HG03108 (cell line): ENCODE measurements around the gene ENDOV.

Source experiments
- ATAC-seq: cut with Tn5 transposase; IDR thresholded peaks from one replicate; pipeline ENCODE4 v1.9.1; 2021; ENCODE audit warnings: moderate library complexity; ENCODE audit not compliant: unreplicated experiment

ENDOV gene

DNA sequence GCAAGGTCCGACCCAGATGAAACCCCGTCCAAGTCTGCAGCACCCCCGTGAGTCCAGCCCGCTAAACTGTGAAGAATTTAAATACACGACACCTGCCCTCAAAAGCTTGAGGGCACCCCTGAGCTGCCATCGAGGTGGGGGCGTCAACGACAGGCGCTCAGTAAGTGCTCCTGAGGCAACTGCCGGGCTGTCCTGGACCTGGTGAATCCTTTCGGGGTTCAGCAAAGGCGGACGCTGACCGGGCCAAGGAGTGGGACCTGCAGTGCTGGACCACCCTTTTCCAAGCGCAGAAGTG is 512 bp upstream of the ENDOV start:
- ATAC-seq, result no peak

- ATAC-seq, result no peak
Observed at GRCh38 chr17:80415626-80416137, 715 bp downstream of the ENDOV start.

- ATAC-seq, result no peak
Observed at GRCh38 chr17:80416260-80416939, 1.4 kb downstream of the ENDOV start.

GRCh38 chr17:80416940-80417293 is 1.9 kb downstream of the ENDOV start:
- no peak for ATAC-seq

- no peak for ATAC-seq
Observed at GRCh38 chr17:80418589-80418988, 3.6 kb downstream of the ENDOV start.

DNA sequence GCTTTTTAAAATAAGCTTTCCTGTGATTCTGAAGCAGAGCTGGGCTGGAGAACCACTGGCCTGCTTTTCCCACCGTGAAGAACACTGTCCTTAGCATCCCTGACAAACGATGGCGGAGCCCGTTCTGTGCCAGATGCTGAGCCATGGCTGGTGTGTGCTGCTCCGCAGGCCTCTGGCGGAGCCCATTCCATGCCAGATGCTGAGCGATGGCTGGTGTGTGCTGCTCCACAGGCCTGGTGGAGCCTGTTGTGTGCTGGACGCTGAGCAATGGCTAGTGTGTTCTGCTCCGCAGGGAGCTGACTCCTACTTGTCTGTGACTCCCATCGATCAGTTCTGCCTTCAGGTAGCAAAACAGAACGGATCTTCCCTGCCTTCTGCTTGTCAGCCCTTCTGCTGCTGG is 4.3 kb downstream of the ENDOV start:
- ATAC-seq, result no peak

DNA sequence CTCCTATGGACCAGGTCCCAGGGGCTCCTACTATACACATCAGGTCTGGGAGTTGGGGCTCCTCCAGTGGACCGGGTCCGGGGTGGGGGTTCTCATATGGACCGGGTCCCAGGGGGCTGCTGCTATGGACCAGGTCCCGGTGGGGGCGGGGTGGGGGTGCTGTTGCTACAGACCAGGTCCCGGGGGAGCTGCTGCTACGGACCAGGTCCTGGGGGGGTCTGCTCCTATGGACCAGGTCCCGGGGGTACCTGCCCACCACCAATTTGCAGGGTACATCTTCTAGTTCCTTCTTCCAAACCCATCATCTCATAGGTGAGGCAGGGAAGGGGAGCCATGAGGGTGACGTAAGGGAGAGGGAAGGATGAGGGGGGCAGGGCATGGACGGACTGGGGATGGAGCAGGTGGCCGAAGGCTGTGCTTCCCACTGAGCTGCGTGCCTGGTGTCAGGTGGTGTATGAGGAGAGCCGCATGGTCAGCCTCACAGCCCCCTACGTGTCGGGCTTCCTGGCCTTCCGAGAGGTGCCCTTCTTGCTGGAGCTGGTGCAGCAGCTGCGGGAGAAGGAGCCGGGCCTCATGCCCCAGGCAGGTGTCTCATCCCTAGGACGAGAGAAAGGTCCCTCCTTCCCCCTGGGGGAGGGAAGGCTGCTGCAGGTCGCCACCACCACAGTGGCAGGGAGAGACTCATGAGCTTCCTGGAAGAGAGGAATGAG is 6.6 kb downstream of the ENDOV start:
- no peak for ATAC-seq

DNA sequence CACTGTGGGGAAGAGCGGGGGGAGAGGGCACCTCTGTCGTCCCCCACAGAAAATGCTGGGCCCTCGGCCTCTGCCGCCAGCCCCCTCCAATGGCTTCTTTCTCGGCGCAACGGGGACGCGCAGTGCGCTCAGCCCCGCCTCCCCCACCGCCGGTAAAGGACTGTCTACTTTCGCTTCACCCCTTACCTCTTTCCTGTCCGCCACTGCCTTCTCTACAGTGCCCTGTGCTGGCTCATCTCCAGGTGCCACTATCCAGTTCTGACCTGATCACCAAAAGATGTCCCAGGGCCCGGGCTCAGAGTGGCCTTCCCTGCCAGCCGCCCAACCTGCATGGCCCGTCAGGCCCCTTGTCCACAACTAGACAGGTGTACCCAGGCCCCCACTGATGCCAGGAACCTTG is 7.3 kb downstream of the ENDOV start:
- ATAC-seq, result no peak

- no peak for ATAC-seq
Observed at GRCh38 chr17:80422981-80423380, 8.0 kb downstream of the ENDOV start.

DNA sequence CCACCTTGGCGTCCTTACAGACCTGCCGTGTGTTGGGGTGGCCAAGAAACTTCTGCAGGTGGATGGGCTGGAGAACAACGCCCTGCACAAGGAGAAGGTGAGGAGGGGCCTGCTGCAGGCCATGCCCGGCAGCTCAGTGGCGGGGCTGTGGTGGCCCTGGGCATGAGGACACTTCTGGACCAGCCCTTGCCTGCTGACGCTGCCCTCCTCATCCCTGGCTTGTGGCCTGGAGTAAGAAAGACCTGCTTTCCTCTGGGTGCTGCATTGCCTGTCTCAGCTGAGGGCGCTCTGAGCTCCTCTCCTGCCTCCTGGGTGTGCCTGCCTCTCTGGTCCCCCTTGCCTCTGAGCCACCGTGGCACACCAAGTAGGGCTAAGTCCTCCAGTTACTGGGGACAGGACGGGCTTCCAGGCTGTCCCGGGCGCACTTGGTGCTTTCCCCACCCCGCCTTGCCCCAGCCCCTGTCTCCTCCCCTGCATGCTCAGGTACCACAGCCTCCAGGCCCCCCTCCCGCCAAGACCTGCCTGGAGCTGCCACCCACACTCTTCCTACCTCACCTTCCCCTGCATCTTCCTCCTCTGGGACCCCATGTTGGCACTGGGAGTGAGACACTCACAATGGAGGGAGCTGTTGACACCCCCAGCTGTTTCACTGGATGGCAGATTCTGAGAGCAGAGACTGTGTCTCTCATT is 8.7 kb downstream of the ENDOV start:
- no peak for ATAC-seq

- no peak for ATAC-seq
Observed at GRCh38 chr17:80424261-80424660, 9.3 kb downstream of the ENDOV start.

DNA sequence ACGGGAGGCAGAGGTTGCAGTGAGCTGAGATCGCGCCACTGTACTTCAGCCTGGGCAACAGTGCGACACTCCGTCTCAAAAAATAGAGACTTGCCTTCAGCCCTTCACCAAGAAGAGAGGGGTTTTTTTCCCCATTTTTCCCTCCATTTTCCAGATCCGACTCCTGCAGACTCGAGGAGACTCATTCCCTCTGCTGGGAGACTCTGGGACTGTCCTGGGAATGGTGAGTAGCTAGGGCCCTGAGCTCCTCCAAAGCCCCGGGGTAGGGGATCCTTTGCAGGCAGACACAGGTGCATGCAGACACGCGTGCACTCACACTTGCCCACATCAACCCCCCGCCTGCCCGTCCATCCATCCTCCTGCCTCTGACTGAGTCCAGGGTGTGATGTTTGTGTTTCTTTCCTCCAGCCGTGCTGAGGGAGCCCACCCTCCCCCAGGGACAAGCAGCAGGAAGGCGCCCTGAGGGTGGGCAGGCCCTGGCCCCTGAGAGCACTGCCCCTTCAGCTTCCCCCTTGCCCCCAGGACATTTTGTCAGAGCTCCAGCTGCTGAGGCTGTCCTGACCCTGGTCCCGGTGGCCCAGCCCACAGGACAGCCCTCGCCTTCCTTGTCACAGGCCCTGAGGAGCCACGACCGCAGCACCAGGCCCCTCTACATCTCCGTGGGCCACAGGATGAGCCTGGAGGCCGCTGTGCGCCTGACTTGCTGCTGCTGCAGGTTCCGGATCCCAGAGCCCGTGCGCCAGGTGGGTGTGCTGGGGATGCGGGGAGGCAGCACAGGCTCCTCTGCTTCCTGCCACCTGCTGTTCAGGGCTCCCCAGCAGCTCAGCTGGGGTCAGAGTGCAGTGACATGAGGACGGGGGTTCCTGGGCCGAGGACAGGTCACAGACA is 10.2 kb downstream of the ENDOV start:
- no peak for ATAC-seq

DNA sequence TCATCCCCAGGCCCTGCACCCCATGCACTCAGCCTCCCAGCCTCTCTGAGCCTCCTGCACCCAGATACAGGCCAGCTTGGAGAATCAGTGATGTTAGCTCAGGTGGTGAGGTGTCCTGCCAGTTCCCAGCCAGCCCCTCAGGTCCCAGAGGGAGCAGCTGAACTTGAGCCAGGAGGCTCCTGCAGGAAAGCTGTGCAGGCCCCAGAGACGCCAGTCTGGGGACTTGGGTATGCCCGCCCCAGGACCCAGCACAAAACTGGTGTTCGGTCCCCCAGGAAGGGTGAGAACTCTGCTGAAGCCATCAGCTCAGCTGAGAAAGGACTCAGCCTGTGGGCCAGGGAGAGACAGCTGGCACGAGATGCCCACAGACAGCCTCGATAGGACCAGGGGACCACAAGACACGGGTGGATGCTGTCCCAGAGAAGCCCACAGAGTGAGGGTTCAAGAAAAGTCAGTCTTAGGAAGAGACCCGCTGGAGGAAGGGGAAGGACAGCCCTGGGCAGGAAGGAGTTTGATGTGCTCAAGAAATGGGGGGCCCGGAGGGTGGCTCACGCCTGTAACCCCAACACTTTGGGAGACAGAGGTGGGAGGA is 11.0 kb downstream of the ENDOV start:
- no peak for ATAC-seq

GRCh38 chr17:80426671-80427326 is 11.8 kb downstream of the ENDOV start:
- ATAC-seq, result no peak

- no peak for ATAC-seq
Observed at GRCh38 chr17:80427366-80428282, 12.7 kb downstream of the ENDOV start.

GRCh38 chr17:80428363-80428762 is 13.4 kb downstream of the ENDOV start:
- no peak for ATAC-seq

DNA sequence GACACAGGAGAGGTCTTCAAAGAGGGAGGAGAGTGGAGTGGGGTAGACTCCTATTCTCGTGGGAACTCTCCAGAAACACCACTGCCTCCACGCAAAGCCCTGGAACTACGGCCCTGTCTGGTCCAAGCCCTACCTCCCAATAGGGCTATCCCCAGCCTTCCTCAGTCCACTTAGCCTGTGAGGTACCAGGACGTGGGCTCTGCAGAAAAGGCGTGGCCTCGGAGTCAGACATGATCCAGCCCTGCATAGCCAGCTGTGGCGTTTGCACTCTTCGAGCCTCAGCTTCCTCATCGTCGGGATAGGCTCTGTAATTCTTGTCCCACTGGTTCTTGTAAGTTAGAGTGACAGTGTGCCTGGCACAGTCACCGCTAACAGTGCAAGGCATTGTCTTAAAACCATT is 13.8 kb downstream of the ENDOV start:
- ATAC-seq, result no peak

DNA sequence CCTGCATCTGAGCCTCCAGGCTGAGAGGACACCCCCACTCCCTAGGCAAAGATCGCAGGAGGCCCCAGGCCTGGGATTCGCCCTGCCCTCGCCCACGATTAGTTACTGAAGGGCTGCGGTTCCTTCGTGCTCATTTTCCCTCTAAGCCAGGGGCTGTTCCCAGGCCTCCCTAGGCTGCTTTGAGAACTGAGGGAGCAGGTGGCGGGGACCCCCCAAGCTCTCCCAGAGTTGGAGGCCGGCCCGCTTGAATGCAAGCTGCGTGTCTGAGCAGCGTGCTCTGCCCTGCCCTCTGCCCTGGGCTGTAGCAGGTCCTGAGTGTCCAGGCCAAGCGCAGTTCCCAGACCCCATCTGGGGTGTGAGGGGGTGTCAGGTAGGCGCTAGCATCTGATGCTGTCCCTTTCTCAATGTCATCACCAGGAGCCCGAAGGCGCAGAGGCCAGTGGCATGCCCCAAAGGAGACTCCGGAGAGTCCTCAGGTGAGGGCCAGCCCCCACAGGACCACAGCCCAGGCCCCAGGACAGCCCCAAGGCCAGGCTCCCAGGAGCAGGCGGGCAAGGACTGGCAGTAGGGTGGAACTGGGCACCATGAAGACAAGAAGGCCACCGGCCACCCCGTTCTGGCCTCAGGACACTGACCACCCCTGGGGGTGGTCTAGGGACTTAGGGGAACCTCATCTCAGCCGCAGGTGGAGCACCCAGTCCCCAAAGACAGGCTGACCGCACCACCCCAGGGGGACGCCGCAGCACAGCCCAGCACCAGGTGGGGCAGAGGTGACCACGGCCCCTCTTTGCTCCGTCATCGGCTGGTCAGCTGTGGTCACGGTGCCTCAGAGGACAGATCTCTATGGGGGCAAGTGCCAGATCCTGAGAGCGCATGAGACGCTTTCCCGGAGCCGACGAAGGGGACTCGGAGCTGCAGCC is 14.6 kb downstream of the ENDOV start:
- no peak for ATAC-seq
